PC-3 (cell line): ENCODE data around the gene FITM2.

Experiments used
- EZH2 ChIP-seq: fragments of 300-600 bp; sonication (generic); IDR thresholded peaks from one replicate; pipeline ENCODE4 v1.6.1; 2017; ENCODE audit warnings: antibody characterized with exemption, mild to moderate bottlenecking, low read length; ENCODE audit not compliant: unreplicated experiment
- TF ChIP-seq, protein P1 (sequence below): fragments of 300-600 bp; sonication (generic); conservative IDR thresholded peaks from 2 replicates; pipeline ENCODE4 v1.5.1; 2017; ENCODE audit warnings: antibody characterized with exemption, low read depth, mild to moderate bottlenecking, low read length

- TF ChIP-seq, protein P1, sequence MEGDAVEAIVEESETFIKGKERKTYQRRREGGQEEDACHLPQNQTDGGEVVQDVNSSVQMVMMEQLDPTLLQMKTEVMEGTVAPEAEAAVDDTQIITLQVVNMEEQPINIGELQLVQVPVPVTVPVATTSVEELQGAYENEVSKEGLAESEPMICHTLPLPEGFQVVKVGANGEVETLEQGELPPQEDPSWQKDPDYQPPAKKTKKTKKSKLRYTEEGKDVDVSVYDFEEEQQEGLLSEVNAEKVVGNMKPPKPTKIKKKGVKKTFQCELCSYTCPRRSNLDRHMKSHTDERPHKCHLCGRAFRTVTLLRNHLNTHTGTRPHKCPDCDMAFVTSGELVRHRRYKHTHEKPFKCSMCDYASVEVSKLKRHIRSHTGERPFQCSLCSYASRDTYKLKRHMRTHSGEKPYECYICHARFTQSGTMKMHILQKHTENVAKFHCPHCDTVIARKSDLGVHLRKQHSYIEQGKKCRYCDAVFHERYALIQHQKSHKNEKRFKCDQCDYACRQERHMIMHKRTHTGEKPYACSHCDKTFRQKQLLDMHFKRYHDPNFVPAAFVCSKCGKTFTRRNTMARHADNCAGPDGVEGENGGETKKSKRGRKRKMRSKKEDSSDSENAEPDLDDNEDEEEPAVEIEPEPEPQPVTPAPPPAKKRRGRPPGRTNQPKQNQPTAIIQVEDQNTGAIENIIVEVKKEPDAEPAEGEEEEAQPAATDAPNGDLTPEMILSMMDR, result no peak
- TF ChIP-seq EZH2, result no peak
These were observed 38.3 kb upstream of the FITM2 start for GRCh38 chr20:44349349-44349748.
